AG04450 (cell line): ENCODE data around the gene FAF1. TPM values are rescaled to one million over a fixed set of nuclear protein-coding genes. Genes with fewer than 3 reads are reported as not detected.
A peak's percentile ranks its signal among the peaks of the same experiment; 100 is the strongest.
"Not testable (repeated sequence)": the region's sequence is repeated elsewhere in the genome, so short reads cannot be mapped to it uniquely, and the experiment has no call there.

ENCODE experiments used
- CTCF ChIA-PET: fragments of 300-600, 350-600 bp; formaldehyde crosslinking; extraction: SDS; loops from one replicate; lab custom pipeline; 2022; ENCODE audit warnings: antibody characterized with exemption, inconsistent platforms; lab: Charles Lee
- POLR2A ChIA-PET: fragments of 350-600 bp; formaldehyde crosslinking; extraction: SDS; loops from one replicate; lab custom pipeline; 2021; ENCODE audit warnings: antibody characterized with exemption, inconsistent platforms; lab: Yijun Ruan, JAX
- DNase-seq: peaks from one replicate; pipeline ENCODE4 v3.0.0-alpha.2; 2011; ENCODE audit warnings: low read depth, low spot score
- H3K27ac ChIP-seq: one replicate; pipeline ENCODE4 v1.5.1; 2012; ENCODE audit warnings: low read depth, low read length, control low read depth
- H3K27me3 ChIP-seq: one replicate; pipeline ENCODE4 v1.6.0; 2012; ENCODE audit warnings: low read length; ENCODE audit not compliant: control insufficient read depth, insufficient read depth
- H3K4me3 ChIP-seq: 2 replicates; pipeline ENCODE4 v1.5.1; 2011; ENCODE audit warnings: mild to moderate bottlenecking, low read depth, low read length, control low read depth
- H3K9me3 ChIP-seq: 2 replicates; pipeline ENCODE4 v1.5.1; 2012; ENCODE audit warnings: low read length; ENCODE audit not compliant: control insufficient read depth, insufficient read depth
- CTCF ChIP-seq: IDR thresholded peaks from 2 replicates; pipeline ENCODE4 v1.5.1; 2011; ENCODE audit warnings: low read depth, low read length, control low read depth, inconsistent platforms
- polyA plus RNA-seq: library from polyadenylated mRNA; depleted of rRNA; stranded (reverse); fragments of >200 nt; gene quantifications from 2 replicates; pipeline ENCODE4 v1.2.3, GENCODE V29; 2011

Gene FAF1
- polyA plus RNA-seq, 1 experiment: 37.9 TPM

- no peak for DNase-seq
- Histone ChIP-seq H3K27ac (no peak overlapping the region), H3K27me3 (no peaks in the 10 kb centered on the region), H3K4me3 (no peak overlapping the region), H3K9me3 (no peaks in the 10 kb centered on the region)
- ChIA-PET CTCF (no interaction called here), POLR2A (no interaction called here)
- no peak for TF ChIP-seq CTCF
These were observed 79.7 kb downstream of the FAF1 start for GRCh38 chr1:50880373-50880772.

GRCh38 chr1:50879137-50879536, 80.9 kb downstream of the FAF1 start:
- POLR2A ChIA-PET: no interaction called here
- H3K27me3 ChIP-seq: no peaks in the 10 kb centered on the region
- H3K9me3 ChIP-seq: no peaks in the 10 kb centered on the region
- no peak for TF ChIP-seq CTCF
- CTCF ChIA-PET: interaction anchor here (0.7 kb wide), 1 partner anchor 51 kb away, joined by 4 read pairs; no protein-coding TSS in a partner anchor
- no peak overlapping the region for H3K4me3 ChIP-seq
- no peak for DNase-seq
- no peak overlapping the region for H3K27ac ChIP-seq

- TF ChIP-seq CTCF: no peak
- H3K9me3 ChIP-seq: no peaks in the 10 kb centered on the region
- no peak for DNase-seq
- CTCF ChIA-PET: interaction anchor here (0.7 to 2.0 kb wide), 4 partner anchors 22 to 311 kb away, joined by 4 to 6 read pairs (median 4); no protein-coding TSS in a partner anchor
- H3K27me3 ChIP-seq: no peaks in the 10 kb centered on the region
- no peak overlapping the region for H3K4me3 ChIP-seq
- no peak overlapping the region for H3K27ac ChIP-seq
- POLR2A ChIA-PET: interaction anchor here (0.5 kb wide), 1 partner anchor 39 kb away, joined by 7 read pairs; no protein-coding TSS in a partner anchor
These were observed 81.6 kb downstream of the FAF1 start for GRCh38 chr1:50878434-50878833.

- no peak for TF ChIP-seq CTCF
- POLR2A ChIA-PET: no interaction called here
- DNase-seq: no peak
- no peak overlapping the region for H3K27ac ChIP-seq
- no peaks in the 10 kb centered on the region for H3K27me3 ChIP-seq
- CTCF ChIA-PET: interaction anchor here (0.7 to 2.0 kb wide), 4 partner anchors 23 to 312 kb away, joined by 4 to 6 read pairs (median 4); no protein-coding TSS in a partner anchor
- no peaks in the 10 kb centered on the region for H3K9me3 ChIP-seq
- H3K4me3 ChIP-seq: no peak overlapping the region
These were observed 82.4 kb downstream of the FAF1 start for GRCh38 chr1:50877641-50878040.

GRCh38 chr1:50873458-50874187, 86.4 kb downstream of the FAF1 start:
- no peaks in the 10 kb centered on the region for H3K27me3 ChIP-seq

GRCh38 chr1:50864845-50865244, 95.2 kb downstream of the FAF1 start:
- POLR2A ChIA-PET, H3K27me3 ChIP-seq, H3K27ac ChIP-seq, H3K4me3 ChIP-seq, DNase-seq, CTCF ChIA-PET, H3K9me3 ChIP-seq: not testable (repeated sequence)

More at GRCh38 chr1:50873458-50874187, 86.4 kb downstream of the FAF1 start:
- TF ChIP-seq CTCF: peak; percentile 71
- CTCF ChIA-PET: interaction anchor here (0.5 to 3.8 kb wide), 37 partner anchors 9 to 861 kb away, joined by 3 to 46 read pairs (median 4); partner anchors contain the start of gene FAF1
- Histone ChIP-seq H3K9me3 (no peaks in the 10 kb centered on the region), H3K4me3 (peak overlapping the region; percentile 14; the same call in 1 of the 2 replicates), H3K27ac (no peak overlapping the region)
- POLR2A ChIA-PET: no interaction called here
- peak; percentile 18 for DNase-seq
